ENCODE results near the gene MORN1. TPM values are rescaled to one million over a fixed set of nuclear protein-coding genes. Genes with fewer than 3 reads are reported as not detected.

The MORN1 gene
- total and polyA plus RNA-seq, 2 of the 4 experiments (the other 2 are of a cell fraction), result 3.0 to 4.2 TPM

GRCh38 chr1:2276803-2277580 lies 114.4 kb downstream of the MORN1 start (continued):
- TF ChIP-seq POLR2A (IDR thresholded peaks at IDR 0.05; ENCODE audit: low read depth, low read length), result no peak
- TF ChIP-seq CHD1 (IDR thresholded peaks at IDR 0.05; ENCODE audit: low read depth, low read length), result no peak

GRCh38 chr1:2275796-2276536 lies 115.4 kb downstream of the MORN1 start:
- H3K9me1 ChIP-seq (ENCODE audit: insufficient read depth, low read length), result peaks cover 40% of the 10 kb centered on the region
- peak overlapping the region; percentile 60 for H3K27ac ChIP-seq (ENCODE audit: insufficient read depth, low read length)
- H4K8ac ChIP-seq (ENCODE audit: low read depth in 2 of 2, low read length in 2 of 2), result no peak overlapping the region
- no peaks in the 10 kb centered on the region for H3K9me3 ChIP-seq (ENCODE audit: control insufficient read depth, insufficient read depth, low read length)
- peaks cover 13 to 83% of the 10 kb centered on the region in 2 experiments for H3K79me1 ChIP-seq (ENCODE audit: low read depth in 1 of 2, low read length in 2 of 2)
- POLR2A ChIA-PET (ENCODE audit: unreplicated experiment), result no interaction called here
- no peak overlapping the region for H3K18ac ChIP-seq (ENCODE audit: low read depth, low read length)
- no peaks in the 10 kb centered on the region for H3K27me3 ChIP-seq (ENCODE audit: control insufficient read depth, insufficient read depth, low read length)
- CTCF ChIA-PET, result interaction anchor here (1.4 kb wide), 1 partner anchor 167 kb away, joined by 3 read pairs; no protein-coding TSS in a partner anchor
- H4K20me1 ChIP-seq (ENCODE audit: insufficient read depth, low read length), result peaks cover 77% of the 10 kb centered on the region
- peak overlapping the region; percentile 91 for H2AK9ac ChIP-seq (replicated peaks; ENCODE audit: low read depth, low read length, poor library complexity)
- no peak overlapping the region for H3K23ac ChIP-seq (ENCODE audit: low read depth, low read length)
- no peak overlapping the region for H3K14ac ChIP-seq (replicated peaks; ENCODE audit: low read depth, low read length)
- no peak overlapping the region for H2BK15ac ChIP-seq (ENCODE audit: low read depth, low read length)
- H2AFZ ChIP-seq (replicated peaks; ENCODE audit: low read length, poor library complexity), result peak overlapping the region; percentile 41
- in situ Hi-C loops (cut with MboI; ENCODE audit: low sequenced_read_pairs) (no loop called here), dilution Hi-C loops (cut with HindIII; ENCODE audit: low sequenced_read_pairs, unreplicated experiment) (no loop called here), intact Hi-C loops (cut with micrococcal nuclease) (loop anchor here (5.0 kb wide), 1 partner anchor 44 kb away; no protein-coding TSS in a partner anchor)
- peak overlapping the region; percentile 63 for H3K4ac ChIP-seq (ENCODE audit: low read depth, low read length)
- H3K4me1 ChIP-seq (ENCODE audit: control insufficient read depth, insufficient read depth, low read length), result peaks cover 66% of the 10 kb centered on the region
- no peak overlapping the region for H2BK20ac ChIP-seq (ENCODE audit: low read depth, low read length)
- H3K4me2 ChIP-seq (ENCODE audit: low read depth, low read length), result no peak overlapping the region; the same call in 1 of the 2 replicates
- H4K5ac ChIP-seq (ENCODE audit: low read depth, low read length), result no peak overlapping the region
- H4K91ac ChIP-seq (ENCODE audit: insufficient read depth, low read depth, low read length), result no peak overlapping the region; the same call in 1 of the 2 replicates
- peaks cover 6% of the 10 kb centered on the region for H3K36me3 ChIP-seq (ENCODE audit: control insufficient read depth, insufficient read depth, low read length)
- peak overlapping the region; percentile 68; the same call in 1 of the 2 replicates for H2AK5ac ChIP-seq (ENCODE audit: low read depth, low read length)
- H2BK5ac ChIP-seq (ENCODE audit: low read depth, low read length, poor library complexity, severe bottlenecking), result peak overlapping the region; percentile 53
- WGBS, 2 experiments (ENCODE audit: extremely low coverage in 2 of 2, insufficient read length in 1 of 2), result 67% methylated on average over 3 of the region's 14 CpGs; no CpG with 5 or more reads in 1 of the 2 experiments
- no peak overlapping the region for H3K4me3 ChIP-seq (ENCODE audit: insufficient read depth, low read depth, low read length)
- H3K56ac ChIP-seq (ENCODE audit: extremely low read depth, insufficient read depth, low read length), result no peak overlapping the region
- DNase-seq, result peak; percentile 49
- peak; percentile 22; the same call in 1 of the 2 replicates for ATAC-seq (ENCODE audit: low read depth)
- BruUV-seq (replicated peaks), result no TSS peak
- TF ChIP-seq, protein P1, sequence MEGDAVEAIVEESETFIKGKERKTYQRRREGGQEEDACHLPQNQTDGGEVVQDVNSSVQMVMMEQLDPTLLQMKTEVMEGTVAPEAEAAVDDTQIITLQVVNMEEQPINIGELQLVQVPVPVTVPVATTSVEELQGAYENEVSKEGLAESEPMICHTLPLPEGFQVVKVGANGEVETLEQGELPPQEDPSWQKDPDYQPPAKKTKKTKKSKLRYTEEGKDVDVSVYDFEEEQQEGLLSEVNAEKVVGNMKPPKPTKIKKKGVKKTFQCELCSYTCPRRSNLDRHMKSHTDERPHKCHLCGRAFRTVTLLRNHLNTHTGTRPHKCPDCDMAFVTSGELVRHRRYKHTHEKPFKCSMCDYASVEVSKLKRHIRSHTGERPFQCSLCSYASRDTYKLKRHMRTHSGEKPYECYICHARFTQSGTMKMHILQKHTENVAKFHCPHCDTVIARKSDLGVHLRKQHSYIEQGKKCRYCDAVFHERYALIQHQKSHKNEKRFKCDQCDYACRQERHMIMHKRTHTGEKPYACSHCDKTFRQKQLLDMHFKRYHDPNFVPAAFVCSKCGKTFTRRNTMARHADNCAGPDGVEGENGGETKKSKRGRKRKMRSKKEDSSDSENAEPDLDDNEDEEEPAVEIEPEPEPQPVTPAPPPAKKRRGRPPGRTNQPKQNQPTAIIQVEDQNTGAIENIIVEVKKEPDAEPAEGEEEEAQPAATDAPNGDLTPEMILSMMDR (conservative IDR thresholded peaks at IDR 0.05; ENCODE audit: low read depth, low read length), result no peak
- peak; percentile 92 for TF ChIP-seq CEBPB (IDR thresholded peaks at IDR 0.05; ENCODE audit: low read depth, low read length)
- H2BK120ac ChIP-seq (ENCODE audit: low read depth, low read length), result no peak overlapping the region
- no peak overlapping the region for H3K9ac ChIP-seq (ENCODE audit: low read depth, low read length)

Measured in IMR-90 (cell line).